Adrenal gland (tissue), 5 donors: ENCODE data around the gene DEUP1.

Source experiments
- CTCF ChIP-seq, 6 experiments: fragments of 450-650 bp in 4 of 6; fragments of 200-600 bp in 2 of 6; sonication (generic) in 1 of 6; IDR thresholded peaks; 1 replicate in 5 of 6; 2 replicates in 1 of 6; pipeline versions ENCODE4 v1.5.1 to v1.8.0; 2016 to 2021; ENCODE audit warnings: antibody characterized with exemption in 6 of 6, mild to moderate bottlenecking in 2 of 6, moderate library complexity in 1 of 6
- POLR2A ChIP-seq, 2 donors: fragments of 450-650 bp; IDR thresholded peaks; one replicate each; pipeline ENCODE4 v1.6.1; 2017; ENCODE audit warnings: antibody characterized with exemption in 2 of 2, mild to moderate bottlenecking in 2 of 2, moderate library complexity in 1 of 2
- donor health status: DM: no; HTN: no; CAD: no.

GRCh38 chr11:93474123-93474522 lies 143.6 kb downstream of the DEUP1 start:
- TF ChIP-seq POLR2A (IDR thresholded peaks at IDR 0.05) (no peak), CTCF (IDR thresholded peaks at IDR 0.05) (no peak)
